ENCODE data around the gene RPLP1. TPM values are rescaled to one million over a fixed set of nuclear protein-coding genes. Genes with fewer than 3 reads are reported as not detected.
A peak's percentile ranks its signal among the peaks of the same experiment; 100 is the strongest.

The RPLP1 gene
- total and polyA plus RNA-seq, 4 donors, result 45.2 to 765 (median 319) TPM

DNA sequence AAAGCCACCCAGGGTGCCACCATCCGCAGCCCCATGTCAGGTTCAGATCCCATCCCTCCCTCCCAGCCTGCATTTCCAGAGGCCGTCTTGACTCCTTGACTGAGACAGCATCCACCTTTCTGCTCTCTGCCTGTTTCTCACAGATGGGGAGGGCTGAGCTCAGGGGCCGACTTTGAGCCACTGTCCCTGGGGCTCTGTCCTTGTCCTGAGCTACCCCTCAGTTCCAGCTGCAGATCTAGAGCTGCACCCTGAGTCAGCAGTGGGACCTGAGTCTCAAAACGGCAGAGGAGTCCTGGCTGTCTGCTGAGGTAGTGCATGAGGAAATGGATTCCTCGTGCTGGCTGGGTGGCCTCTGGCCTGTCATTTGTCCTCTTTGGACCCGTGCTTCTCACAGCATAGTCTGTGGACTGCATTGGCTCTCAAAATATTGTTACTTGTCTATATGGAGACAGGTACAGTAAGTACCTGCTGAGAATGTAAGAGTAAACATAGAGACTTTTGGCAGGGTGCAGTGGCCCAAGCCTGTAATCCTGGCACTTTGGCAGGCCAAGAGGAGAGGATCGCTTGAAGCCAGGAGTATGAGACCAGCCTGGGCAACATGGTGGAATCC is 22.3 kb downstream of the RPLP1 start (continued):
- TF ChIP-seq YY1 (IDR thresholded peaks at IDR 0.05), result no peak

- TF ChIP-seq YY1 (IDR thresholded peaks at IDR 0.05) (no peak), HNF4G (IDR thresholded peaks at IDR 0.05) (no peak), ZBTB33 (IDR thresholded peaks at IDR 0.05) (no peak), CTCF (IDR thresholded peaks at IDR 0.05; ENCODE audit: low read depth, low read length, missing input control) (peak; percentile 98), HNF4A (conservative IDR thresholded peaks at IDR 0.05) (no peak), FOXA2 (IDR thresholded peaks at IDR 0.05) (no peak), RAD21 (IDR thresholded peaks at IDR 0.05) (peak; percentile 95 to 97), RXRA (IDR thresholded peaks at IDR 0.05) (peak; percentile 58 to 72), FOXA1 (IDR thresholded peaks at IDR 0.05) (no peak), TAF1 (conservative IDR thresholded peaks at IDR 0.05) (no peak), EGR1 (IDR thresholded peaks at IDR 0.05; ENCODE audit: low read depth in 2 of 2) (no peak), MAX (IDR thresholded peaks at IDR 0.05) (no peak)
- TF ChIP-seq, protein P1, sequence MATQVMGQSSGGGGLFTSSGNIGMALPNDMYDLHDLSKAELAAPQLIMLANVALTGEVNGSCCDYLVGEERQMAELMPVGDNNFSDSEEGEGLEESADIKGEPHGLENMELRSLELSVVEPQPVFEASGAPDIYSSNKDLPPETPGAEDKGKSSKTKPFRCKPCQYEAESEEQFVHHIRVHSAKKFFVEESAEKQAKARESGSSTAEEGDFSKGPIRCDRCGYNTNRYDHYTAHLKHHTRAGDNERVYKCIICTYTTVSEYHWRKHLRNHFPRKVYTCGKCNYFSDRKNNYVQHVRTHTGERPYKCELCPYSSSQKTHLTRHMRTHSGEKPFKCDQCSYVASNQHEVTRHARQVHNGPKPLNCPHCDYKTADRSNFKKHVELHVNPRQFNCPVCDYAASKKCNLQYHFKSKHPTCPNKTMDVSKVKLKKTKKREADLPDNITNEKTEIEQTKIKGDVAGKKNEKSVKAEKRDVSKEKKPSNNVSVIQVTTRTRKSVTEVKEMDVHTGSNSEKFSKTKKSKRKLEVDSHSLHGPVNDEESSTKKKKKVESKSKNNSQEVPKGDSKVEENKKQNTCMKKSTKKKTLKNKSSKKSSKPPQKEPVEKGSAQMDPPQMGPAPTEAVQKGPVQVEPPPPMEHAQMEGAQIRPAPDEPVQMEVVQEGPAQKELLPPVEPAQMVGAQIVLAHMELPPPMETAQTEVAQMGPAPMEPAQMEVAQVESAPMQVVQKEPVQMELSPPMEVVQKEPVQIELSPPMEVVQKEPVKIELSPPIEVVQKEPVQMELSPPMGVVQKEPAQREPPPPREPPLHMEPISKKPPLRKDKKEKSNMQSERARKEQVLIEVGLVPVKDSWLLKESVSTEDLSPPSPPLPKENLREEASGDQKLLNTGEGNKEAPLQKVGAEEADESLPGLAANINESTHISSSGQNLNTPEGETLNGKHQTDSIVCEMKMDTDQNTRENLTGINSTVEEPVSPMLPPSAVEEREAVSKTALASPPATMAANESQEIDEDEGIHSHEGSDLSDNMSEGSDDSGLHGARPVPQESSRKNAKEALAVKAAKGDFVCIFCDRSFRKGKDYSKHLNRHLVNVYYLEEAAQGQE (IDR thresholded peaks at IDR 0.05), result no peak
- TF ChIP-seq, protein P2, sequence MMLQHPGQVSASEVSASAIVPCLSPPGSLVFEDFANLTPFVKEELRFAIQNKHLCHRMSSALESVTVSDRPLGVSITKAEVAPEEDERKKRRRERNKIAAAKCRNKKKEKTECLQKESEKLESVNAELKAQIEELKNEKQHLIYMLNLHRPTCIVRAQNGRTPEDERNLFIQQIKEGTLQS (IDR thresholded peaks at IDR 0.05), result no peak
- Histone ChIP-seq H3K27ac (ENCODE audit: low read depth in 1 of 2, low read length in 2 of 2) (no peak overlapping the region), H3K9ac (ENCODE audit: low read depth in 1 of 2, low read length in 2 of 2) (no peak overlapping the region), H3K4me3 (ENCODE audit: low read depth in 1 of 3, low read length in 3 of 3) (no peak overlapping the region), H3K4me1 (ENCODE audit: control insufficient read depth in 4 of 4, insufficient read depth in 4 of 4, low read length in 3 of 4) (peaks cover 0 to 2% (median 0%) of the 10 kb centered on the region in 4 donors), H3K9me3 (ENCODE audit: control insufficient read depth in 4 of 4, low read length in 3 of 4) (peaks cover 0 to 2% (median 0%) of the 10 kb centered on the region in 4 donors), H3K27me3 (ENCODE audit: control insufficient read depth in 4 of 4, insufficient read depth in 4 of 4, low read length in 3 of 4) (no peaks in the 10 kb centered on the region), H3K36me3 (ENCODE audit: control insufficient read depth in 4 of 4, insufficient read depth in 3 of 4, low read depth in 1 of 4, low read length in 3 of 4) (no peaks in the 10 kb centered on the region)
- 27% methylated on average over 8 of the region's 8 CpGs for WGBS
- peak; percentile 82 for DNase-seq (ENCODE audit: low spot score)
Observed at GRCh38 chr15:69475769-69476358, 23.2 kb downstream of the RPLP1 start.
